NCI-H524 treated with DMSO at 0.1 percent for 48 hours (cell line): ENCODE data around the gene TMPRSS9.
"Not testable (repeated sequence)": the region's sequence is repeated elsewhere in the genome, so short reads cannot be mapped to it uniquely, and the experiment has no call there.

ENCODE experiments used
- DNase-seq: peaks from one replicate; lab custom pipeline; 2025; lab: John Stamatoyannopoulos, UW

The TMPRSS9 gene

GRCh38 chr19:2462635-2463421, 102.8 kb downstream of the TMPRSS9 start:
- no peak for DNase-seq

- DNase-seq, result not testable (repeated sequence)
Measured at GRCh38 chr19:2463694-2464093, 103.6 kb downstream of the TMPRSS9 start.

GRCh38 chr19:2464389-2464788, 104.3 kb downstream of the TMPRSS9 start:
- DNase-seq, result no peak

DNA sequence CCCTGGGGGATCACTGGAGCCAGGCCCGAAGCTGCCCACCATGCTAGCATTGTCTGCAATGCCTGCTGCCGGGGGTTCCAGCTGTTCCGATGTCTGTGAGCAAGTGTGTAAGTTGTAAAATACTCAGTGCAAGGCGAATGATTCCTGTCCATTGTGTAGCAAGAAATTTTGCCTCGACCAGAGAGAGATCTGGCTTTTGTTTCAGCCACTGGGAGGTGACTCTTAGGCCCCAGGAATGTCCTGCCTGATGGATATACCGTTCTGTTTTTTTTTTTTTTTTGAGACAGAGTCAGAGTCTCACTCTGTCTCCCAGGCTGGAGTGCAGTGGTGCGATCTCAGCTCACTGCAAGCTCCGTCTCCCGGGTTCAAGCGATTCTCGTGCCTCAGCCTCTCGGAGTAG, 108.5 kb downstream of the TMPRSS9 start:
- no peak for DNase-seq

GRCh38 chr19:2469102-2469914, 109.2 kb downstream of the TMPRSS9 start:
- no peak for DNase-seq

DNA sequence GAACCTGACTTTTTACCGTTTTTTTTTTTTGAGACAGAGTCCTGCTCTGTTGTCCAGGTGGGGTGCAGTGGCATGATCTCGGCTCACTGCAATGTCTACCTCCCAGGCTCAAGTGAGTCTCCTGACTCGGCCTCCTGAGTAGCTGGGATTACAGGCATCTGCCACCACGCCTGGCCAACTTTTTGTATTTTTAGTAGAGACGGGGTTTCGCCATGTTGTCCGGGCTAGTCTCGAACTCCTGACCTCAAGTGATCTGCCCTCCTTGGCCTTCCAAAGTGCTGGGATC, 109.8 kb downstream of the TMPRSS9 start:
- not testable (repeated sequence) for DNase-seq

DNA sequence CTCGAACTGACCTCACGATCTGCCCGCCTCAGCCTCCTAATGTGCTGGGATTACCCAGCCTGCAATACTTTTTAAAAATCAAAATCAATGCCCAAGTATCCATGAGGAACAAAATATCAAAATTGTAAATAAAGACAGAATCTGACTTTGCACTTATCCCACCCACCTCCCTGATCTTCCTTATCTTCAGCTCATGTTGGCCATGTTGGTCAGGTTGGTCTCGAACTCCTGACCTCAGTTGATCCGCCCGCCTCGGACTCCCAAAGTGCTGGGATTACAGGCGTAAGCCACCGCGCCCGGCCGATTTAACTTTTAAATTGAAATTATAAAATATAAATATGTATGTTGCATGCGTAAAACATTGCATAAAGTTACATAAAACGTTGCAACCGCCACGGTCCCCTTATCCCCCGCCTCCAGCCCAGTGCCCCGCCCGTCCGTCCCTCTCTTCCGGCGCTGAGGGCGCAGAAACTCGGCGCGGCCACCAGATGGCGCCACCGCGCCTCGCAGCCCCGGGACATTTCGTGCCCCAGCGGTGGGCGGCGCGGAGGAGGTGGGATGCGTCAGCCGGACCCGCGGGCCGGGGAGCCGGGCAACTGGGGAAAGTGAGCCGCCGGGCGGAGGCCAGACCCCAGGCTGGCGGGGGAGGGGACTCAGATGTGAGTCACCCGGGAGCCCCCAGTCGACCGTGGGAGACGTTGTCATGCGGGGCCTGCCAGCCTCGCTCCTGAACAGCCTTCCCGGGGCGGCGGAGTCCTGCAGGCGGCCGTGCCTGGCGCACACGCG, 114.4 kb downstream of the TMPRSS9 start:
- DNase-seq, result no peak

GRCh38 chr19:2475018-2475701, 115.1 kb downstream of the TMPRSS9 start:
- no peak for DNase-seq
